ENCODE results near the gene CEP41. TPM values are rescaled to one million over a fixed set of nuclear protein-coding genes. Genes with fewer than 3 reads are reported as not detected.

Gene CEP41
- total RNA-seq, 2 donors from 2014 or later, result 6.9 to 8.3 TPM

DNA sequence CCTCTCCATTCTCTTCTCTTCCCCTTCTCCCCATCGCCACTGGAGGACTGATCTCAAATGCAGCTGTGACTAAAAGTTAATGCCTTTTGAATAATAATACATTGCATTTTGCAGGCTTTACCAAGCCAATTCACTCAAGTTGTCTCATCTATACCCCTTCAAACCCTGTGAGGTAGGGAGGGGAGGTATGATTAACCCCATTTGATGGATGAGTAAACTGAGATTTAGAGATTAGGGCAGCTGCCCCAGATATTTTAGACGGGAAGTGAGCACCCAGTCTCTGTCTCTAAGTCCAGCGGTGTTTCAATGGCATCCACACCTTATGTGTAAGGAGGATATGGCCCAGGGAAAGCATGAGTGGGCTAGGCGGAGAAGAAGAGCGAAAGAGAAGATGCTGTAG lies 95.1 kb downstream of the CEP41 start:
- ATAC-seq (no peak), DNase-seq (no peak)
- Histone ChIP-seq H3K4me3 (no peak overlapping the region), H3K27ac (no peak overlapping the region), H3K27me3 (no peaks in the 10 kb centered on the region), H3K9me3 (no peaks in the 10 kb centered on the region), H3K36me3 (replicated peaks in 1 of 2; ENCODE audit: insufficient read depth in 1 of 2, low read depth in 2 of 2) (no peaks in the 10 kb centered on the region), H3K4me1 (no peaks in the 10 kb centered on the region)
- intact Hi-C loops (cut with DNase I), result loop anchor here (10.0 kb wide), 1 partner anchor 51 kb away; the partner anchor contains the start of gene CPA4
- TF ChIP-seq, protein P1, sequence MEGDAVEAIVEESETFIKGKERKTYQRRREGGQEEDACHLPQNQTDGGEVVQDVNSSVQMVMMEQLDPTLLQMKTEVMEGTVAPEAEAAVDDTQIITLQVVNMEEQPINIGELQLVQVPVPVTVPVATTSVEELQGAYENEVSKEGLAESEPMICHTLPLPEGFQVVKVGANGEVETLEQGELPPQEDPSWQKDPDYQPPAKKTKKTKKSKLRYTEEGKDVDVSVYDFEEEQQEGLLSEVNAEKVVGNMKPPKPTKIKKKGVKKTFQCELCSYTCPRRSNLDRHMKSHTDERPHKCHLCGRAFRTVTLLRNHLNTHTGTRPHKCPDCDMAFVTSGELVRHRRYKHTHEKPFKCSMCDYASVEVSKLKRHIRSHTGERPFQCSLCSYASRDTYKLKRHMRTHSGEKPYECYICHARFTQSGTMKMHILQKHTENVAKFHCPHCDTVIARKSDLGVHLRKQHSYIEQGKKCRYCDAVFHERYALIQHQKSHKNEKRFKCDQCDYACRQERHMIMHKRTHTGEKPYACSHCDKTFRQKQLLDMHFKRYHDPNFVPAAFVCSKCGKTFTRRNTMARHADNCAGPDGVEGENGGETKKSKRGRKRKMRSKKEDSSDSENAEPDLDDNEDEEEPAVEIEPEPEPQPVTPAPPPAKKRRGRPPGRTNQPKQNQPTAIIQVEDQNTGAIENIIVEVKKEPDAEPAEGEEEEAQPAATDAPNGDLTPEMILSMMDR (IDR thresholded peaks at IDR 0.05), result no peak
- TF ChIP-seq POLR2A (IDR thresholded peaks at IDR 0.05), result no peak
- WGBS, 2 donors, result 88 to 95% methylated on average over 4 of the region's 5 CpGs

DNA sequence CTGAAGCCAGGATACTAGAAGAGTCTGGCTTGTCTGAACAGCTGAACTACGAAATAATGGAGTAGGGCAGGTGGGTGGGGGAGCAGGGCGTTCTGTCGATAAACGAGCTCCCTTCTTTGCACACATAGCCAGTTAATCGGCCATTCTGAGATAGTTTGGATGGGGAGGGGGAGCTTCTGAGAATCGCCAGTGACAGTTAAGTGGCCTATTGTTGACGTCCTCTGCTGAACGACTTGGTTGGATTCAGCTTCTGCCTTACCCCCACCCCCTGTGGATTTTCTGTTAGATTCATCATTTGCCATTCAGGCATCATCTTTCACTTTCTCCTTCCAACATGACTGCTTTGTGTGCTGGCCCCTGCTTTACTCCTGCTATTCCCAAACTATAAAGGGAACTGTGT lies 95.7 kb downstream of the CEP41 start:
- no peak overlapping the region for H3K27ac ChIP-seq
- H3K9me3 ChIP-seq, result no peaks in the 10 kb centered on the region
- DNase-seq, result no peak
- no peak for ATAC-seq
- no peaks in the 10 kb centered on the region for H3K27me3 ChIP-seq
- intact Hi-C loops (cut with DNase I), result loop anchor here (10.0 kb wide), 1 partner anchor 50 kb away; the partner anchor contains the start of gene CPA4
- no peaks in the 10 kb centered on the region for H3K4me1 ChIP-seq
- no peak for TF ChIP-seq POLR2A (IDR thresholded peaks at IDR 0.05)
- TF ChIP-seq, protein P1 (IDR thresholded peaks at IDR 0.05), result no peak
- 86 to 87% methylated on average over 8 of the region's 8 CpGs for WGBS, 2 donors
- H3K36me3 ChIP-seq (replicated peaks in 1 of 2; ENCODE audit: insufficient read depth in 1 of 2, low read depth in 2 of 2), result no peaks in the 10 kb centered on the region
- H3K4me3 ChIP-seq, result no peak overlapping the region

DNA sequence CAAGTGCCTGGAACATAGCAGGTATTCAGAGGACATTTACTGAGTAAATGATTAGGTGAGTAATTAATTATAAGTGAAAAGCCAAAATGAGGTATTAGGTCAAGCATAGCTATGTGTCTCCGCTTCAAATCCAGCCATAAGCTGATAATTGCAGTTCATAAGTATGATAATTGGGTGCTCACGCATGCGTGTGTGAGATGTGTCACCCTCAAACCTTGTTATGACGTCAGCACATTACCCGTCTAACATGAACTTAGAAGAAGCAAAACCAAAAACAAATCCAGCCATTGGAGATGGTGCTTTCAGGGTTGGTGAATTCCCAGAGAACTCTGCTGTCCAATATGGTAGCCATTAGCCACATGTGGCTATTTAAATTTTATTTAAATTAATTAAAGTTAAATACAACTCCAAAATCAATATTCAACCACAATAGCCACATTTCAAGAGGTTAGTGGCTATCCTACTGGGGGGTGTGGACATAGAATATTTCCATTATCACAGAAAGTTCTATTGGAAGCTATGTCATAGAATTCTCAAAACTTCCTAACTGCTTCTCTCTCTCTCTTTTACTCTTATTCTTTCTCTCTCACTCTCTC lies 96.4 kb downstream of the CEP41 start, which contains the start of gene CPA5:
TSS of gene CPA5 (plus strand) at position 546 of the 596 bp plus-strand sequence. CDS start 1,670 bp downstream, outside the sequence.
- H3K36me3 ChIP-seq (replicated peaks in 1 of 2; ENCODE audit: insufficient read depth in 1 of 2, low read depth in 2 of 2), result no peaks in the 10 kb centered on the region
- WGBS, 2 donors, result 77 to 90% methylated on average over 5 of the region's 5 CpGs
- ATAC-seq, result no peak
- H3K4me1 ChIP-seq, result no peaks in the 10 kb centered on the region
- H3K4me3 ChIP-seq, result no peak within 1 kb of the TSS
- TF ChIP-seq POLR2A (IDR thresholded peaks at IDR 0.05), result no peak
- TF ChIP-seq, protein P1 (IDR thresholded peaks at IDR 0.05), result no peak
- H3K27ac ChIP-seq, result no peak within 1 kb of the TSS
- H3K27me3 ChIP-seq, result no peaks in the 10 kb centered on the region
- DNase-seq, result no peak
- no peaks in the 10 kb centered on the region for H3K9me3 ChIP-seq
- intact Hi-C loops (cut with DNase I), result loop anchor here (10.0 kb wide), 1 partner anchor 50 kb away; the partner anchor contains the start of gene CPA4

Small RNAs within 50 kb of the gene (small RNA-seq; reads per million reads assigned to genes)
- gene RF02148 (not detected), gene RF02149 (not detected), gene RF02150 (not detected)

Other genes with a start within 250 kb of the CEP41 start
- gene TMEM209, start 235.6 kb downstream of the CEP41 start, total RNA-seq, result 10 to 100 TPM in 1 of 2 donors, 1 to 10 TPM in 1; 7.6 to 12.2 TPM
- not detected for gene SSMEM1, start 233.2 kb downstream of the CEP41 start, total RNA-seq
- 1,000 to 10,000 TPM; 4,161 to 4,381 TPM for gene CPA2, start 174.2 kb downstream of the CEP41 start, total RNA-seq
- gene CPA4, start 147.9 kb downstream of the CEP41 start, total RNA-seq, result 10 to 100 TPM in 1 of 2 donors, 1 to 10 TPM in 1; 9.6 to 10.2 TPM
- gene CPA5, start 96.2 kb downstream of the CEP41 start, total RNA-seq, result not detected
- over 10,000 TPM; 26,456 to 42,834 TPM for gene CPA1, start 60.5 kb downstream of the CEP41 start, total RNA-seq
- 10 to 100 TPM; 24.1 to 68.9 TPM for gene MEST, start 51.1 kb upstream of the CEP41 start, total RNA-seq
- gene COPG2, start 227.7 kb upstream of the CEP41 start, total RNA-seq, result 10 to 100 TPM; 12.5 to 14.5 TPM
- gene TSGA13, start 245.5 kb upstream of the CEP41 start, total RNA-seq, result not detected

All from body of pancreas (tissue), 4 donors.